Left ventricle myocardium inferior (tissue), 1 donor: ENCODE data around the gene STX1A. TPM values are rescaled to one million over a fixed set of nuclear protein-coding genes. Genes with fewer than 3 reads are reported as not detected.
"Not testable (repeated sequence)": the region's sequence is repeated elsewhere in the genome, so short reads cannot be mapped to it uniquely, and the experiment has no call there.

ENCODE experiments used
- DNase-seq: peaks from one replicate; pipeline ENCODE4 v3.0.0-alpha.2; 2020
- H3K27ac ChIP-seq: fragments of 200-600 bp; replicated peaks from 2 replicates; pipeline ENCODE4 v1.8.0; 2021
- H3K27me3 ChIP-seq: fragments of 200-600 bp; 2 replicates; pipeline ENCODE4 v1.8.0; 2021; ENCODE audit warnings: low read depth
- H3K36me3 ChIP-seq: fragments of 200-600 bp; 2 replicates; pipeline ENCODE4 v1.8.0; 2021
- H3K4me1 ChIP-seq: fragments of 200-600 bp; 2 replicates; pipeline ENCODE4 v1.8.0; 2021
- H3K4me3 ChIP-seq: fragments of 200-600 bp; 2 replicates; pipeline ENCODE4 v1.8.0; 2021; ENCODE audit warnings: mild to moderate bottlenecking, moderate library complexity
- H3K9me3 ChIP-seq: fragments of 200-600 bp; replicated peaks from 2 replicates; pipeline ENCODE4 v1.8.0; 2021
- intact Hi-C: fragments of 100-400 bp; cut with micrococcal nuclease; formaldehyde crosslinking; loops from one replicate; pipeline ENCODE4 v1.11.0; 2022
- total RNA-seq: library from RNA; stranded (reverse); fragmentation: NEBNext Ultra II Directional; extraction: Animal tissue kit (Norgen Biotek cat#: 25700); gene quantifications from one replicate; pipeline ENCODE4 v1.2.1, GENCODE V29; 2021
- TF ChIP-seq, protein P1 (sequence below): fragments of 200-600 bp; IDR thresholded peaks from 2 replicates; pipeline ENCODE4 v1.8.0; 2021; ENCODE audit warnings: antibody characterized with exemption, mild to moderate bottlenecking, borderline replicate concordance
- donor health status: DM: no; HTN: yes; CAD: no; lungs with severe emphysema.

STX1A gene
- total RNA-seq, 1 donor from 2014 or later: 2.9 TPM

GRCh38 chr7:73678862-73679261 lies 40.6 kb downstream of the STX1A start:
- Histone ChIP-seq H3K27me3 (no peaks in the 10 kb centered on the region), H3K27ac (peak overlapping the region; percentile 59), H3K4me1 (peaks cover 57% of the 10 kb centered on the region), H3K36me3 (peaks cover 6% of the 10 kb centered on the region), H3K4me3 (no peak overlapping the region), H3K9me3 (no peaks in the 10 kb centered on the region)
- no peak for DNase-seq
- intact Hi-C loops: no loop called here
- TF ChIP-seq, protein P1, sequence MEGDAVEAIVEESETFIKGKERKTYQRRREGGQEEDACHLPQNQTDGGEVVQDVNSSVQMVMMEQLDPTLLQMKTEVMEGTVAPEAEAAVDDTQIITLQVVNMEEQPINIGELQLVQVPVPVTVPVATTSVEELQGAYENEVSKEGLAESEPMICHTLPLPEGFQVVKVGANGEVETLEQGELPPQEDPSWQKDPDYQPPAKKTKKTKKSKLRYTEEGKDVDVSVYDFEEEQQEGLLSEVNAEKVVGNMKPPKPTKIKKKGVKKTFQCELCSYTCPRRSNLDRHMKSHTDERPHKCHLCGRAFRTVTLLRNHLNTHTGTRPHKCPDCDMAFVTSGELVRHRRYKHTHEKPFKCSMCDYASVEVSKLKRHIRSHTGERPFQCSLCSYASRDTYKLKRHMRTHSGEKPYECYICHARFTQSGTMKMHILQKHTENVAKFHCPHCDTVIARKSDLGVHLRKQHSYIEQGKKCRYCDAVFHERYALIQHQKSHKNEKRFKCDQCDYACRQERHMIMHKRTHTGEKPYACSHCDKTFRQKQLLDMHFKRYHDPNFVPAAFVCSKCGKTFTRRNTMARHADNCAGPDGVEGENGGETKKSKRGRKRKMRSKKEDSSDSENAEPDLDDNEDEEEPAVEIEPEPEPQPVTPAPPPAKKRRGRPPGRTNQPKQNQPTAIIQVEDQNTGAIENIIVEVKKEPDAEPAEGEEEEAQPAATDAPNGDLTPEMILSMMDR: no peak

DNA sequence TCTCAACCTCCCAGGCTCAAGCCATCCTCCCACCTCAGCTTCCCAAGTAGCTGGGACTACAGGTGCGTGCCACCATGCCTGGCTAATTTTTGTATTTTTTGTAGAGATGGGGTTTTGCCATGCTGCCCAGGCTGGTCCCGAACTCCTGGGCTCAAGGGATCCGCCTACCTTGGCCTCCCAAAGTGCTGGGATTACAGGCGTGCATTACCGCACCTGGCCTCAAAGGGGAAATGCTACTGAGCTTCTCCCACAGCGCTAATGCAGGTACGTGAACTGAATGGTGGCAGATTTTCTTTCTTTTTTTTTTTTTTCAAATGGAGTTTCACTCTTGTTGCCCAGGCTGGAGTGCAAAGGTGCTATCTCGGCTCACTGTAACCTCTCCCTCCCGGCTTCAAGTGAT lies 43.4 kb downstream of the STX1A start:
- H3K36me3 ChIP-seq, H3K4me3 ChIP-seq, H3K27me3 ChIP-seq, DNase-seq, intact Hi-C loops, H3K9me3 ChIP-seq, H3K27ac ChIP-seq: not testable (repeated sequence)
- H3K4me1 ChIP-seq: peaks cover 30% of the 10 kb centered on the region

DNA sequence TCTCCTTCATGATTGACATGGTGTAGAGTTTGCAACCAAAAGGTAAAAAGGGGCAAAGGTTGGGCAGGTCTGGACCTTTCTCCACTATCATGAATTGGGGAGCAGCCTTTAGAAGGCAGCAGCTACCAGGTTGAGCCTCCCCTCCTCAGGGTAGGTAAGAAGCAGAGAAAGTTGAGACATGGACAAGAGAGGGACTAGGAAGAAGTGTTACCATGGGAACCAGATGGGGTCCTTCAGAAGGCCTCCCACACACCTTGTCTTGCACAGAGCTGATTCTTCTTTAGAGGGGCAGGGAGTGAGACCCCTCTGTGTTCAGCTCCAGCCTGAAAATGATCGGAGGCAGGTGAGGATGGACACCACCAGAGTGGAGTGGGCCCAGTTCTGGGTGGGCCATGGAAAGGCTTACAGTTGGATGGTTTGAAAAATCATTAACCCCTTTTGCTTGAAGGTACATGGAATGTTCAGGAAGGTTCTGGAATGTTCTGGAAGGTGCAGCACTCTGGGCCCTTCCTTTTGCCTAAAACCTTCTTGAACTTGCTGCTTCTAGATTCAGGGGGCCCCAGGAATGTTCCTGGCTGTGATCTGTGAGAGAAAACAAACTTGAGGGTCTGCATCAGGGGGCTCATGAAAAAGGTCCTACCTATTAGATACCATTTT lies 44.9 kb downstream of the STX1A start:
- DNase-seq: no peak
- H3K9me3 ChIP-seq: no peaks in the 10 kb centered on the region
- peaks cover 16% of the 10 kb centered on the region for H3K4me1 ChIP-seq
- intact Hi-C loops: no loop called here
- H3K4me3 ChIP-seq: no peak overlapping the region
- TF ChIP-seq, protein P1: no peak
- no peak overlapping the region for H3K27ac ChIP-seq
- H3K36me3 ChIP-seq: peaks cover 6% of the 10 kb centered on the region
- no peaks in the 10 kb centered on the region for H3K27me3 ChIP-seq

DNA sequence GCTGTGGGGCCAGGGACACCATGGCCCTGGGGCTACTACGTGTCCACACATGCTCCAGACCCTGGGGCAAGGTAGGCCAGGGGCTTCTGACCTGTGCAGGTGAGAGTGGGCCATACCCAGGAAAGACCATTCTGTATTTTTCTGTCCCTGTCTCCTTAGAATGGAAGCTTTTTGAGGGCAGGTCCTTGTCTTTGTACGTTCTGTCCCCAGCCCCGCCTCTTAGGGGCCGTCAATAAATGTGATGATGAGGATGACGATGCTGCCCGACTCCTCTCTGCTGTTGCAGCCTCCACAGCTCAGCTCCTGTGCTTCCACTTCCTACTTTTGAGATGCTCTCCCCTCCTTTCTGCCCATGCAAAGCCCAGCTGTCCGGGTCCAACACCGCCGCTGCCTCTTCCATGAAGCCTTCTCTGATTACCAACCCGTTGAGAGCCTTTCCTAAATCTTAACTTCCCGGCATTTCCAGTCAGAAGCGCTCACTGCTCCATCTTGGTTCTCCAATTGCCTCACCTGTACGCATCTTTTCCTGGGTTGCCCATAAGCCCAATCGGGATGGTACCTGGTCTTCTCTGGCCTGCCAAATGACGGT lies 47.5 kb downstream of the STX1A start:
- Histone ChIP-seq H3K27me3 (no peaks in the 10 kb centered on the region), H3K4me1 (peaks cover 17% of the 10 kb centered on the region), H3K9me3 (no peaks in the 10 kb centered on the region), H3K27ac (no peak overlapping the region), H3K36me3 (no peaks in the 10 kb centered on the region), H3K4me3 (no peak overlapping the region)
- intact Hi-C loops: no loop called here
- DNase-seq: no peak
- TF ChIP-seq, protein P1: no peak

DNA sequence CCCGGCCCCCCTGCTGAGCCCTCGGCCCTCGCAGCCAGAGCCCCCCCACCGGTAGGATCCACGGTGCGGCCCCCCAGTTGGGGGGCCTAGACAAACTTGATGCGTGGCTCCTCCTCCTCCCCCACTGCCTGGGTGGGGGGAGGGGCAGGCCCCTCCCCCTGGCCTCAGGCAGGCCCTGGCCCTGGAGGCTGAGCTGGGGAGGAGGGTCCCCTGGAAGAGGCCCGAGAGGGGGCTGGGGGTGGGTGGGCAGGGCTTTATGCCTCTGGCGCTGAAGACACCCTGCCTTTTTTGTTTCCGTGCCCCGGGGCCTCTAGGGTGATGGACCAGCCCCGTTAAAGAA lies 48.2 kb downstream of the STX1A start:
- Histone ChIP-seq H3K4me3 (no peak overlapping the region), H3K4me1 (peaks cover 17% of the 10 kb centered on the region), H3K27ac (no peak overlapping the region), H3K36me3 (no peaks in the 10 kb centered on the region), H3K27me3 (no peaks in the 10 kb centered on the region), H3K9me3 (no peaks in the 10 kb centered on the region)
- intact Hi-C loops: no loop called here
- DNase-seq: no peak
- TF ChIP-seq, protein P1: no peak

DNA sequence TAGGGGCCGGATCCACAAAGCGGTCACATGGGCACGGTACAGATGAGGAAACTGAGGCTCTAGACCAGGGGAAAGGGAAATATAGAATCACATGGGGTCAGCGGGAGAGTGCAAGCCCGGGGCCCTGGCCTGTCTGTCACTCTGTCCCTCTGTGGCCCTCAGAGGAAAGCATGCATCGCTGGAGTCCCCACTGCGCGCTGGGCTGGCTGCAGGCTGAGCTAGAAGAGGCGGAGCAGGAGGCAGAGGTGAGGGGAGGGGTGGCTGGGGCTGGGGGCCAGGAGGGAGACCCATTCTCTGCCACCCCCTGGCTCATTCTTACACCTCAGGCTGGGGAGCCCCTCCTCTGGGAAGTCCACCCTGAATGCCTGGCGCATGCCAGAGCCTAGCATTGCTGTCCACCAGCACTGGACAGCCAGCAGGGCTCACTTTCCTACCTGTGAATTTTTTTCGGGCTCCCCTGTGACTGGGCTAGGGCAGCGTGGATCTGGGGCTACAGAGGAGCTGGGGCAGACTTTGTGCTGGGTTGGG lies 49.5 kb downstream of the STX1A start:
- intact Hi-C loops: no loop called here
- no peak for DNase-seq
- peaks cover 17% of the 10 kb centered on the region for H3K4me1 ChIP-seq
- TF ChIP-seq, protein P1: no peak
- no peak overlapping the region for H3K27ac ChIP-seq
- no peak overlapping the region for H3K4me3 ChIP-seq
- no peaks in the 10 kb centered on the region for H3K9me3 ChIP-seq
- no peaks in the 10 kb centered on the region for H3K36me3 ChIP-seq
- H3K27me3 ChIP-seq: no peaks in the 10 kb centered on the region
